IgD-negative memory B cell (primary cell): Measurements from ENCODE around the gene ZBTB1. TPM values are rescaled to one million over a fixed set of nuclear protein-coding genes. Genes with fewer than 3 reads are reported as not detected.
"Not testable (repeated sequence)": the region's sequence is repeated elsewhere in the genome, so short reads cannot be mapped to it uniquely, and the experiment has no call there.

Source experiments
- H3K27ac Mint-ChIP-seq, 3 donors: one replicate each; pipeline ENCODE4 v1.8.0; 2020 to 2022; ENCODE audit warnings: mild to moderate bottlenecking in 3 of 3, mixed read lengths in 3 of 3, moderate library complexity in 1 of 3
- H3K27me3 Mint-ChIP-seq: one replicate; pipeline ENCODE4 v1.8.0; 2021; ENCODE audit warnings: mixed read lengths
- H3K36me3 Mint-ChIP-seq: one replicate; pipeline ENCODE4 v1.8.0; 2020; ENCODE audit warnings: mild to moderate bottlenecking, mixed read lengths
- H3K4me1 Mint-ChIP-seq, 3 donors: one replicate each; pipeline ENCODE4 v1.8.0; 2020 to 2022; ENCODE audit warnings: mixed read lengths in 3 of 3, mild to moderate bottlenecking in 1 of 3
- H3K4me3 Mint-ChIP-seq, 4 donors: one replicate each; pipeline ENCODE4 v1.8.0; 2020 to 2022; ENCODE audit warnings: mild to moderate bottlenecking in 4 of 4, mixed read lengths in 4 of 4, moderate library complexity in 3 of 4
- H3K9me3 Mint-ChIP-seq, 3 donors: one replicate each; pipeline ENCODE4 v1.8.0; 2020 to 2021; ENCODE audit warnings: mixed read lengths in 3 of 3, mild to moderate bottlenecking in 1 of 3
- polyA plus RNA-seq: library from polyadenylated mRNA; unstranded; fragments of 300-500 nt; fragmentation: Illumina TruSeq; gene quantifications from one replicate; pipeline ENCODE4 v1.2.3, GENCODE V29; 2021

ZBTB1 gene
- polyA plus RNA-seq, 1 donor from 2014 or later = 57.3 TPM

DNA sequence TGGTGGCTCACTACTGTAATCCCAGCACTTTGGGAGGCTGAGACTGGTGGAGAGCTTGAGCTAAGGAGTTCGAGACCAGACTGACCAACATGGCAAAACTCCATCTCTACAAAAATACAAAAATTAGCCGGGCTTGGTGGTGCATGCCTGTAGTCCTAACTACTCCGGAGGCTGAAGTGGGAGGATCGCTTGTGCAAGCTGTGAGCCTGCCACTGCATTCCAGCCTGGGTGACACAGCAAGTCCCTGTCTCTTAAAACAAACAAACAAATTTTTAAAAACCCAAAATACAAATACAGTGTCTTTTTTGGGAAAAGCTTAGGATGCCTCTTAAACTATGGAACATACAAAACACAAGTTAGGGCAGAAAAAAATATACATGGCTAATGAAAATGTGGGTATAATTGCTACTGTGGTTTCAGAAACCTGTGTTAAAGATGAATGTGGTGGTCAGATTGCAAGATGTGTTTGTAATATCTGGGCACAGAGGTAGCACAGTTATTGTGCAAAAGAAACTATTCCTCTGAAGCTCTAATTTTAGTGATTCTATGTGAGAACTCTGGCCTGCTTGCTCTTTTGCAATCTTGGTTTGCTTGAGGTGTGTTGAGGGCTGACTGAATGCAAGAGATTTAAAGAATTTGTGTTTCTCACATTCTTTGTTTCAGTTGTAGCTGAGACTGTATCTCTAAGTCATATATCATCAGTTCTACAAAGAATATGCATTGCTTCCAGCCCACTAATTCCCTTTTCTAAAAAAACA lies 32.1 kb downstream of the ZBTB1 start:
- no peaks in the 10 kb centered on the region for H3K36me3 Mint-ChIP-seq
- H3K27me3 Mint-ChIP-seq = peaks cover 10% of the 10 kb centered on the region
- peaks cover 7 to 9% (median 9%) of the 10 kb centered on the region in 3 donors for H3K4me1 Mint-ChIP-seq
- peaks cover 0 to 2% (median 0%) of the 10 kb centered on the region in 3 donors for H3K9me3 Mint-ChIP-seq
- H3K4me3 Mint-ChIP-seq = peak overlapping the region in 2 of 4 donors; percentile 40 to 82
- peak overlapping the region in 1 of 3 donors; percentile 29 for H3K27ac Mint-ChIP-seq

DNA sequence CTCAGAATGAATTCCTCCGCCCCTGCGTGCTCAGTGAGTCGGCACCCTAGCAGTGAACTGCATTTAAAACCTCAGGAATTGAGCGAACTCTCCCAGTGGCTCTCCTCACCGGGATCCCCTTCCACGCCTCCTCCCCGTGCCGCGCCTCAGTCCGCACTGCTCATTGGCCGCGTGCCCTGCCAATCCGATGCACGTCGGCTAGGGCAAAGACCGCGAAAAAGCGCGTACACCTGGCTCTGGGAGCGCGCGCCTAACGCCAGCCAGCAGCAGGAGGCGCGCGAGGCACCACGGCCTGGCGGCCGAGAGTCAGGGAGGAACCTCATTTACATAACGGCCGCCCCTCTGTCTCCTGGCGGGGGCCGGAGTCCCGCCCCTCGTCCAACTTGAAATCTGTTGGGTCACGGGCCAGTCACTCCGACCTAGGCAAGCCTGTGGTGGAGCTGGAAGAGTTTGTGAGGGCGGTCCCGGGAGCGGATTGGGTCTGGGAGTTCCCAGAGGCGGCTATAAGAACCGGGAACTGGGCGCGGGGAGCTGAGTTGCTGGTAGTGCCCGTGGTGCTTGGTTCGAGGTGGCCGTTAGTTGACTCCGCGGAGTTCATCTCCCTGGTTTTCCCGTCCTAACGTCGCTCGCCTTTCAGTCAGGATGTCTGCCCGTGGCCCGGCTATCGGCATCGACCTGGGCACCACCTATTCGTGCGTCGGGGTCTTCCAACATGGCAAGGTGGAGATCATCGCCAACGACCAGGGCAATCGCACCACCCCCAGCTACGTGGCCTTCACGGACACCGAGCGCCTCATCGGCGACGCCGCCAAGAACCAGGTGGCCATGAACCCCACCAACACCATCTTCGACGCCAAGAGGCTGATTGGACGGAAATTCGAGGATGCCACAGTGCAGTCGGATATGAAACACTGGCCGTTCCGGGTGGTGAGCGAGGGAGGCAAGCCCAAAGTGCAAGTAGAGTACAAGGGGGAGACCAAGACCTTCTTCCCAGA lies 35.9 kb downstream of the ZBTB1 start, which contains the start of gene HSPA2:
Gene HSPA2 (plus strand): TSS at position 534 of the 995 bp plus-strand sequence. CDS start 109 bp downstream, at position 643.
- peaks cover 0 to 2% (median 0%) of the 10 kb centered on the region in 3 donors for H3K9me3 Mint-ChIP-seq
- no peaks in the 10 kb centered on the region for H3K36me3 Mint-ChIP-seq
- peak within 1 kb of the TSS; percentile 75 to 96 (median 92) for H3K27ac Mint-ChIP-seq
- peaks cover 12 to 17% (median 17%) of the 10 kb centered on the region in 3 donors for H3K4me1 Mint-ChIP-seq
- H3K27me3 Mint-ChIP-seq = peaks cover 11% of the 10 kb centered on the region
- H3K4me3 Mint-ChIP-seq = peak within 1 kb of the TSS; percentile 90 to 99 (median 97)

DNA sequence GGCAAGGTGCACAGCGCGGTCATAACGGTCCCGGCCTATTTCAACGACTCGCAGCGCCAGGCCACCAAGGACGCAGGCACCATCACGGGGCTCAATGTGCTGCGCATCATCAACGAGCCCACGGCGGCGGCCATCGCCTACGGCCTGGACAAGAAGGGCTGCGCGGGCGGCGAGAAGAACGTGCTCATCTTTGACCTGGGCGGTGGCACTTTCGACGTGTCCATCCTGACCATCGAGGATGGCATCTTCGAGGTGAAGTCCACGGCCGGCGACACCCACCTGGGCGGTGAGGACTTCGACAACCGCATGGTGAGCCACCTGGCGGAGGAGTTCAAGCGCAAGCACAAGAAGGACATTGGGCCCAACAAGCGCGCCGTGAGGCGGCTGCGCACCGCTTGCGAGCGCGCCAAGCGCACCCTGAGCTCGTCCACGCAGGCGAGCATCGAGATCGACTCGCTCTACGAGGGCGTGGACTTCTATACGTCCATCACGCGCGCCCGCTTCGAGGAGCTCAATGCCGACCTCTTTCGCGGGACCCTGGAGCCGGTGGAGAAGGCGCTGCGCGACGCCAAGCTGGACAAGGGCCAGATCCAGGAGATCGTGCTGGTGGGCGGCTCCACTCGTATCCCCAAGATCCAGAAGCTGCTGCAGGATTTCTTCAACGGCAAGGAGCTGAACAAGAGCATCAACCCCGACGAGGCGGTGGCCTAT lies 36.8 kb downstream of the ZBTB1 start:
- H3K27me3 Mint-ChIP-seq = peaks cover 11% of the 10 kb centered on the region
- H3K4me3 Mint-ChIP-seq = peak overlapping the region; percentile 90 to 99 (median 96)
- peaks cover 12 to 17% (median 17%) of the 10 kb centered on the region in 3 donors for H3K4me1 Mint-ChIP-seq
- peak overlapping the region in 2 of 3 donors; percentile 39 to 96 for H3K27ac Mint-ChIP-seq
- no peaks in the 10 kb centered on the region for H3K36me3 Mint-ChIP-seq
- H3K9me3 Mint-ChIP-seq = peaks cover 0 to 2% (median 0%) of the 10 kb centered on the region in 3 donors

DNA sequence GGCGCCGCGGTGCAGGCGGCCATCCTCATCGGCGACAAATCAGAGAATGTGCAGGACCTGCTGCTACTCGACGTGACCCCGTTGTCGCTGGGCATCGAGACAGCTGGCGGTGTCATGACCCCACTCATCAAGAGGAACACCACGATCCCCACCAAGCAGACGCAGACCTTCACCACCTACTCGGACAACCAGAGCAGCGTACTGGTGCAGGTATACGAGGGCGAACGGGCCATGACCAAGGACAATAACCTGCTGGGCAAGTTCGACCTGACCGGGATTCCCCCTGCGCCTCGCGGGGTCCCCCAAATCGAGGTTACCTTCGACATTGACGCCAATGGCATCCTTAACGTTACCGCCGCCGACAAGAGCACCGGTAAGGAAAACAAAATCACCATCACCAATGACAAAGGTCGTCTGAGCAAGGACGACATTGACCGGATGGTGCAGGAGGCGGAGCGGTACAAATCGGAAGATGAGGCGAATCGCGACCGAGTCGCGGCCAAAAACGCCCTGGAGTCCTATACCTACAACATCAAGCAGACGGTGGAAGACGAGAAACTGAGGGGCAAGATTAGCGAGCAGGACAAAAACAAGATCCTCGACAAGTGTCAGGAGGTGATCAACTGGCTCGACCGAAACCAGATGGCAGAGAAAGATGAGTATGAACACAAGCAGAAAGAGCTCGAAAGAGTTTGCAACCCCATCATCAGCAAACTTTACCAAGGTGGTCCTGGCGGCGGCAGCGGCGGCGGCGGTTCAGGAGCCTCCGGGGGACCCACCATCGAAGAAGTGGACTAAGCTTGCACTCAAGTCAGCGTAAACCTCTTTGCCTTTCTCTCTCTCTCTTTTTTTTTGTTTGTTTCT lies 37.6 kb downstream of the ZBTB1 start:
- Mint-ChIP-seq H3K9me3 (peaks cover 0 to 2% (median 0%) of the 10 kb centered on the region in 3 donors), H3K4me3 (peak overlapping the region; percentile 39 to 94 (median 91)), H3K27me3 (peaks cover 11% of the 10 kb centered on the region), H3K27ac (peak overlapping the region; percentile 24 to 64 (median 39)), H3K36me3 (no peaks in the 10 kb centered on the region), H3K4me1 (peaks cover 12 to 17% (median 17%) of the 10 kb centered on the region in 3 donors)

DNA sequence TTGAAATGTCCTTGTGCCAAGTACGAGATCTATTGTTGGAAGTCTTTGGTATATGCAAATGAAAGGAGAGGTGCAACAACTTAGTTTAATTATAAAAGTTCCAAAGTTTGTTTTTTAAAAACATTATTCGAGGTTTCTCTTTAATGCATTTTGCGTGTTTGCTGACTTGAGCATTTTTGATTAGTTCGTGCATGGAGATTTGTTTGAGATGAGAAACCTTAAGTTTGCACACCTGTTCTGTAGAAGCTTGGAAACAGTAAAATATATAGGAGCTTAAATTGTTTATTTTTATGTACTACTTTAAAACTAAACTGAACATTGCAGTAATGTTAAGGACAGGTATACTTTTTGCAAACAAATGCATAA lies 38.2 kb downstream of the ZBTB1 start:
- peaks cover 0 to 2% (median 0%) of the 10 kb centered on the region in 3 donors for H3K9me3 Mint-ChIP-seq
- peaks cover 11% of the 10 kb centered on the region for H3K27me3 Mint-ChIP-seq
- H3K27ac Mint-ChIP-seq = peak overlapping the region in 1 of 3 donors; percentile 39
- H3K36me3 Mint-ChIP-seq = no peaks in the 10 kb centered on the region
- H3K4me1 Mint-ChIP-seq = peaks cover 12 to 17% (median 17%) of the 10 kb centered on the region in 3 donors
- H3K4me3 Mint-ChIP-seq = peak overlapping the region; percentile 39 to 94 (median 91)

DNA sequence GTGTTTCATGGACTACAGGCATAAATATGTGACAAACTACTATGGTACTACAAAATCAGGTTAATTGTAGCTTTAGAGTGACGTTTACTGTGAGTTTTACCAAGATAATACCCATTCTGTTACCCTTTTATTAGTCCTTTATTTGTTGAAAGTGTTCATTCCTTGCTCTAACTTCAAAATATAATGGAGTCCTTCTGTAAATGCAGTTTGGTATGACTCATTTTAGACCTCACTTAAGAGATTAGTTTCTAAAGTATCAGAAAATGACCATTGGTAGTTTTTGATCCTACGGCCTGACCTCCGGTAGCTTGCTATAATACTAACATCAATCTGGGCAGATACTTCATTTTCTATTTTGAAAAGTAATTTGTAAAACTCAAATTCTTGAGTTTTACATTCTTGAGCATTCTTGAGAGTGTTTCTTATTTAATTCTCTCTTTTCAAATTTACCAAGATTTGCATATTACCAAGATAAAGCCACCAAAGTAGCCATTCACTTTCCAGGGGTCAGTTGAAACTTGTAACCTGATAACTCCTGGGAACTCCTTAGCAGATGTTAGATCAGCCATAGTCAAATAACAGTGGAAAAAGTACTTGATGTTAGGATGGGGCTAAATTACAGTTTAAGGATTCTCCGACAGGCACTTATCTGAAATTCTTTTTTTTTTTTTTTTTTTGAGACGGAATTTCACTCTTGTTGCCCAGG lies 40.2 kb downstream of the ZBTB1 start:
- no peak overlapping the region for H3K27ac Mint-ChIP-seq
- peaks cover 8 to 18% (median 13%) of the 10 kb centered on the region in 3 donors for H3K4me1 Mint-ChIP-seq
- peaks cover 16% of the 10 kb centered on the region for H3K27me3 Mint-ChIP-seq
- H3K4me3 Mint-ChIP-seq = no peak overlapping the region
- H3K9me3 Mint-ChIP-seq = peaks cover 0 to 2% (median 0%) of the 10 kb centered on the region in 3 donors
- H3K36me3 Mint-ChIP-seq = no peaks in the 10 kb centered on the region

DNA sequence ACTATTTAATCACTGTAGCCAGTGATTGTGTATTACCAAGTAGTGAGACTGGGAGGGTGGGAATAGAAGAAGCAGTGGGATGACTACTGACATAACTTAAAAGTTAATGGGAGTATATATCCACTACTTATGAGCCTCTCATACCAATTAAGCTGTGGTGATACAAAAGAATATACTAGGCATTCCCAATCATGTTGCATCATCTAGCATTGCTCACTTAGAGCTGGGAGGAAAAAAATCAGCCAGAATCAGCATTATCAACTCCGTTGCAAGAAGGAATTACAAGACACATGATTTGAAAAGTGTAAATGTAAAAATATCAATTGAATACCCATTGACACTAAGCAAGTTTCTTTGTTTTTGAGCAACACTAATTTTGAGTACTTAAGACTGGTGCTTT lies 44.4 kb downstream of the ZBTB1 start:
- Mint-ChIP-seq H3K9me3 (no peaks in the 10 kb centered on the region), H3K27ac (peak overlapping the region in 1 of 3 donors; percentile 44), H3K27me3 (peaks cover 13% of the 10 kb centered on the region), H3K4me3 (peak overlapping the region in 1 of 4 donors; percentile 65), H3K36me3 (no peaks in the 10 kb centered on the region), H3K4me1 (peaks cover 0 to 7% (median 5%) of the 10 kb centered on the region in 3 donors)

DNA sequence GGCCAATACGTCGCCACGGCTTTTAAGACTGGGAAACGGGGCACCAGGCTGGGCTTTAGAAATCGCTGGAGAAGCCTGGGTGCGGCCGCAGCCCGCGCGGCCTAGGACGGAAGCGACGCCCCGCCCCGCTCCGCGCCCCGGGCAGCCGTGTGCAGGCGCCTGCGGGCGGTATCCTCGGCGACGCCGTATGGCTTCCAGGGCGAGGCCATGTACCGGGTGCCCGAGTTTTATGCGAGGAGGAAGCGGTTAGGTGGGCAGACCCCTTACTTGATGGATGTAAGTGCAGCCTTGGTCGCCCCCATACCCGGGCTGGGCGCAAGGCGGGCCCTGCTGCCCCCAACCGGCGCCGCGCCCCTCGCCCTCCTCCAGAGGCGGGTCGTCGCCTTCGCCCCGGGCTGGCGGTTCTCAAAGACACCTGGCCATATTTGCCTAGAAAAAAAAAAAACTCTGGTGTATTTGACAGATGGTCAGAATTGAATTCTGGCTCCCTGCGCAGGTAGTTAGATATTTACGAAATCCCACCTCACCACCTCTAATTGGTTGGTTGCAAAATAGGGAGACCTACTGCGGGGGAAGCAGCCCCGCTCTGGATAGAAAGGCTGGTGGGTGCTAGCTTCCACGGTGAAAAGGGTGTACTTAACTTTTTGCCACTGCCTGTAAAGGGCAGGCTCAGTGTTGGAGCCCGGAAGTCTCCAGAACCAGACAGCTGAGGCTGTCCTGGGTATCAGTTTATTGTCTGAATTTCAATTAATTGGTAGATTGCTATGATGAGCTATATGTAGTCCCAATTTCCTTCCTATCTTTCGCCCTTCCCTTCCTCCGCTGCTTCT lies 45.4 kb downstream of the ZBTB1 start, which contains the start of gene PPP1R36:
Gene PPP1R36 (plus strand): TSS at position 171 of the 830 bp plus-strand sequence. CDS start 37 bp downstream, at position 208.
- no peaks in the 10 kb centered on the region for H3K9me3 Mint-ChIP-seq
- no peaks in the 10 kb centered on the region for H3K36me3 Mint-ChIP-seq
- peaks cover 0 to 7% (median 5%) of the 10 kb centered on the region in 3 donors for H3K4me1 Mint-ChIP-seq
- peak within 1 kb of the TSS; percentile 73 to 93 (median 80) for H3K4me3 Mint-ChIP-seq
- H3K27ac Mint-ChIP-seq = peak within 1 kb of the TSS in 1 of 3 donors; percentile 44
- H3K27me3 Mint-ChIP-seq = peaks cover 13% of the 10 kb centered on the region

DNA sequence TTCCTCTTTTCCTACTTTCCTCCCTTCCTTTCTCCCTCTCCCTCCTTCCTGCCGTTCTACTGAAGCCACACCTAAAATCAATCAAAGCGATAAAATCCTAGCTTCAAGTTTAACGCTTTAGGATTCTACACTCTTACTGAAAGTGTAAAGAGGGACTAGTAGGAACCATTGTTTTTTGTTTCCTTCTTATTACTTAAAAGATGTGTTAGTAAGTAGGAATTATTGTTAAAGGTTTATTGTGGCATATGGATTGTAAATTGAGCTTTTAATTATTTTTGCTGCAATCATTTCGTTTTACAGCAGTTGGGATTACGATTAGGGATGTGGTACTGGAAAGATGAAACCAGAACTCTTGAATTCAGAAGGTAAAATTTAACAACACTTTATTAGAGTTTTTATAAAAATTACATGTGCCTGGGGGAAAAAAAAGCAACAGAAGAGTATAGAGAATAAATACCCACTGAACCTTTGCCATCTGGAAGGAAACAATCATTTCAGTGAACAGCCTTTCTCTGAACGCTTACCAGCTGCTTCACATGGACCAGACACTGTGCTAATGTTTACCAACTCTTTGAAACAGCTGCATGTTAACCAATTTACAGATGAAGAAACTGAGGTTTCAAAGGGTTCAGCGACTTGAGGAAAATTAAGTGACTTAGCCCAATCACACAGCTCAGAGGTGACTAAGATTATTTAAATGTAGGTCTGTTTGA lies 46.2 kb downstream of the ZBTB1 start:
- Mint-ChIP-seq H3K36me3 (no peaks in the 10 kb centered on the region), H3K27me3 (peaks cover 13% of the 10 kb centered on the region), H3K9me3 (no peaks in the 10 kb centered on the region), H3K4me3 (peak overlapping the region in 2 of 4 donors; percentile 73 to 93), H3K4me1 (peaks cover 0 to 7% (median 5%) of the 10 kb centered on the region in 3 donors), H3K27ac (no peak overlapping the region)

DNA sequence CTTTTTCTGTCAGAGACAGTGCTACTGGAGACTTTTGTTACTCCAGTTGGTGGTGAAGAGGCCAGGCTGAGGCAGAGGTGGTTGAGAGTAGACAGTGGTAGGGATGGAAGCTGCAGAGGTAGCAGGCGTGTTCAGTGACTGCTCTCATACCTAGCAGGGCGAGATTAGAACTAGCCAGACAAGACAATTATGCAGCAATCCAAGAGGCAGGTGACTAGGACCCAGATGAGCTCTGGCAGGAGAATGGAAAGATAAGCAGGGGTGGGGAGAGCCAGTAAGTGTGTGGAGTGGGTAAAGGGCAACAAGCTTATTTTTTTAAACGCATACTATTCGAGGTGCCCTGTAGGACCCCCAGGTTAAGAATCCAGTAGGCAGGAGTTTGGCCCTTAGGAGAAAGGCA lies 50.0 kb downstream of the ZBTB1 start:
- H3K9me3 Mint-ChIP-seq = no peaks in the 10 kb centered on the region
- H3K4me3 Mint-ChIP-seq = no peak overlapping the region
- peaks cover 4% of the 10 kb centered on the region for H3K27me3 Mint-ChIP-seq
- no peaks in the 10 kb centered on the region for H3K36me3 Mint-ChIP-seq
- peaks cover 0 to 5% (median under 1%) of the 10 kb centered on the region in 3 donors for H3K4me1 Mint-ChIP-seq
- H3K27ac Mint-ChIP-seq = no peak overlapping the region

DNA sequence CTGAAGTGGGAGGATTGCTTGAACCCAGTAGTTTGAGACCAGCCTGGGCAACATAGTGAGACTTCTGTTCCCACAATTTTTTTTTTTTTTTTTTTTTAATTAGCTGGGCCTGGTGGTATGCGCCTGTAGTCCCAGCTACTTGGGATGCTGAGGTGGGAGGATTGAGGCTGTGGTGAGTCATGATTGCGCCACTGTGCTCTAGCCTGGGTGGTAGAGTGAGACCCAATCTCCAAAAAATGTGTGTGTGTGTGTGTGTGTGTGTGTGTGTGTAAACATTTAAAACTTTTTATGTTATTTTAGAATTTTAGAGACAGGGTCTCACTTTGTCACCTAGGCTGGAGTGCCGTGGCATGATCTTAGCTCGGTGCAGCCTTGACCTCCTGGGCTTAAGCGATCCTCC lies 52.0 kb downstream of the ZBTB1 start:
- Mint-ChIP-seq H3K27me3 (no peaks in the 10 kb centered on the region), H3K27ac (no peak overlapping the region), H3K36me3 (no peaks in the 10 kb centered on the region), H3K4me1 (no peaks in the 10 kb centered on the region), H3K9me3 (no peaks in the 10 kb centered on the region), H3K4me3 (no peak overlapping the region)

DNA sequence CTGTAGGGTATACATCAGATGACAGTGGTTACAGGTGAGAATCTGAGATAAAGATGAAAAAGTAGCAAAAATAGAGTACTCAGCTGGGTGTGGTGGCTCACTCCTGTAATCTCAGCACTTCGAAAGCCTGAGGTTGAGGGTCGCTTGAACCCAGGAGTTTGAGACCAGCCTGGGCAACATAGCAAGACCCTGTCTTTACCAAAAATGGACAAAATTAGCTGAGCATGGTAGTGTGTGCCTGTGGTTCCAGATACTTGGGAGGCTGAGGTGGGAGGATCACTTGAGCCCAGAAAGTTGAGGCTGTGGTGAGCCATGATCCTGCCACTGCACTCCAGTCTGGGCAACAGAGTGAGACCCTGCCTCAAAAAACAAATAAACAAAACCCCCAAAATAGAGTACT lies 53.6 kb downstream of the ZBTB1 start:
- not testable (repeated sequence) for H3K4me3 Mint-ChIP-seq, H3K27me3 Mint-ChIP-seq, H3K27ac Mint-ChIP-seq, H3K9me3 Mint-ChIP-seq, H3K4me1 Mint-ChIP-seq, H3K36me3 Mint-ChIP-seq
